Measurements from ENCODE around the gene ABCB9. TPM values are rescaled to one million over a fixed set of nuclear protein-coding genes. Genes with fewer than 3 reads are reported as not detected.
A peak's percentile ranks its signal among the peaks of the same experiment; 100 is the strongest.
"Not testable (repeated sequence)": the region's sequence is repeated elsewhere in the genome, so short reads cannot be mapped to it uniquely, and the experiment has no call there.

Gene ABCB9
- total RNA-seq = 1 to 10 TPM in 2 of 3 donors, under 1 TPM in 1; 0.96 to 8.6 (median 6.2) TPM

GRCh38 chr12:122965851-122966742, at the start of gene ABCB9:
Gene ABCB9, minus strand, starts transcription at chr12:122966463. Its CDS starts 6,228 bp downstream, at chr12:122960235.
- Histone ChIP-seq H3K27ac (peak within 1 kb of the TSS; percentile 69 to 74), H3K9me3 (no peaks in the 10 kb centered on the region), H3K36me3 (no peaks in the 10 kb centered on the region), H3K4me3 (peak within 1 kb of the TSS; percentile 46 to 75 (median 64)), H3K4me1 (peaks cover 5 to 21% of the 10 kb centered on the region in 2 donors), H3K27me3 (no peaks in the 10 kb centered on the region)
- intact Hi-C loops (cut with DNase I; ENCODE audit: low total_unique reads) = loop anchor here (10.0 kb wide), 1 partner anchor 79 kb away; no protein-coding TSS in a partner anchor
- TF ChIP-seq POLR2A (IDR thresholded peaks at IDR 0.05) (no peak), CTCF (IDR thresholded peaks at IDR 0.05) (no peak), POLR2AphosphoS5 (IDR thresholded peaks at IDR 0.05) (no peak)
- peak; percentile 92 to 96 for DNase-seq (ENCODE audit: low spot score in 2 of 2)

GRCh38 chr12:123014473-123014872, 48.2 kb upstream of the ABCB9 start:
- H3K27ac ChIP-seq; H3K27me3 ChIP-seq; H3K4me1 ChIP-seq; DNase-seq (ENCODE audit: low spot score in 2 of 2); H3K9me3 ChIP-seq; H3K4me3 ChIP-seq; H3K36me3 ChIP-seq: not testable (repeated sequence)
- intact Hi-C loops (cut with DNase I; ENCODE audit: low total_unique reads) = loop anchor here (5.0 kb wide), 1 partner anchor 358 kb away; no protein-coding TSS in a partner anchor

GRCh38 chr12:123013185-123014095, 47.2 kb upstream of the ABCB9 start:
- TF ChIP-seq CTCF (IDR thresholded peaks at IDR 0.05) (no peak), POLR2AphosphoS5 (IDR thresholded peaks at IDR 0.05) (no peak), POLR2A (IDR thresholded peaks at IDR 0.05) (no peak)
- H3K4me1 ChIP-seq = no peaks in the 10 kb centered on the region
- no peak for DNase-seq (ENCODE audit: low spot score in 2 of 2)
- no peak overlapping the region for H3K4me3 ChIP-seq
- H3K27ac ChIP-seq = no peak overlapping the region
- no peaks in the 10 kb centered on the region for H3K27me3 ChIP-seq
- H3K36me3 ChIP-seq = no peaks in the 10 kb centered on the region
- intact Hi-C loops (cut with DNase I; ENCODE audit: low total_unique reads) = loop anchor here (5.0 kb wide), 1 partner anchor 359 kb away; no protein-coding TSS in a partner anchor
- H3K9me3 ChIP-seq = no peaks in the 10 kb centered on the region

GRCh38 chr12:123011701-123012100, 45.4 kb upstream of the ABCB9 start:
- no peak overlapping the region for H3K4me3 ChIP-seq
- no peaks in the 10 kb centered on the region for H3K9me3 ChIP-seq
- DNase-seq (ENCODE audit: low spot score in 2 of 2) = no peak
- no peaks in the 10 kb centered on the region for H3K36me3 ChIP-seq
- H3K27ac ChIP-seq = no peak overlapping the region
- H3K27me3 ChIP-seq = no peaks in the 10 kb centered on the region
- intact Hi-C loops (cut with DNase I; ENCODE audit: low total_unique reads) = loop anchor here (5.0 kb wide), 1 partner anchor 361 kb away; no protein-coding TSS in a partner anchor
- no peak for TF ChIP-seq CTCF (IDR thresholded peaks at IDR 0.05)
- TF ChIP-seq POLR2A (IDR thresholded peaks at IDR 0.05) = no peak
- no peak for TF ChIP-seq POLR2AphosphoS5 (IDR thresholded peaks at IDR 0.05)
- H3K4me1 ChIP-seq = no peaks in the 10 kb centered on the region

- no peaks in the 10 kb centered on the region for H3K9me3 ChIP-seq
- TF ChIP-seq POLR2AphosphoS5 (IDR thresholded peaks at IDR 0.05) = no peak
- no peak for TF ChIP-seq POLR2A (IDR thresholded peaks at IDR 0.05)
- TF ChIP-seq CTCF (IDR thresholded peaks at IDR 0.05) = no peak
- no peaks in the 10 kb centered on the region for H3K36me3 ChIP-seq
- no peak overlapping the region for H3K27ac ChIP-seq
- H3K27me3 ChIP-seq = no peaks in the 10 kb centered on the region
- no peak overlapping the region for H3K4me3 ChIP-seq
- intact Hi-C loops (cut with DNase I; ENCODE audit: low total_unique reads) = loop anchor here (5.0 kb wide), 1 partner anchor 362 kb away; no protein-coding TSS in a partner anchor
- DNase-seq (ENCODE audit: low spot score in 2 of 2) = no peak
- no peaks in the 10 kb centered on the region for H3K4me1 ChIP-seq
These were observed 44.4 kb upstream of the ABCB9 start for GRCh38 chr12:123010681-123011080.
